Measurements from ENCODE around the gene C9orf78.

Gene C9orf78

GRCh38 chr9:129879103-129879699, 44.1 kb upstream of the C9orf78 start:
- no peak for DNase-seq (ENCODE audit: low read depth)
- H3K4me3 ChIP-seq (replicated peaks; ENCODE audit: low read depth, low read length), result no peak overlapping the region
- TF ChIP-seq CTCF (IDR thresholded peaks at IDR 0.05; ENCODE audit: low read length, missing control alignments), result no peak

GRCh38 chr9:129878291-129878690, 43.2 kb upstream of the C9orf78 start:
- no peak for DNase-seq (ENCODE audit: low read depth)
- no peak for TF ChIP-seq CTCF (IDR thresholded peaks at IDR 0.05; ENCODE audit: low read length, missing control alignments)

GRCh38 chr9:129876815-129877214, 41.7 kb upstream of the C9orf78 start:
- no peak for DNase-seq (ENCODE audit: low read depth)
- H3K4me3 ChIP-seq (replicated peaks; ENCODE audit: low read depth, low read length), result no peak overlapping the region
- no peak for TF ChIP-seq CTCF (IDR thresholded peaks at IDR 0.05; ENCODE audit: low read length, missing control alignments)

More at GRCh38 chr9:129878291-129878690, 43.2 kb upstream of the C9orf78 start:
- H3K4me3 ChIP-seq (replicated peaks; ENCODE audit: low read depth, low read length), result no peak overlapping the region

GRCh38 chr9:129875687-129876395, 40.8 kb upstream of the C9orf78 start:
- no peak for DNase-seq (ENCODE audit: low read depth)
- H3K4me3 ChIP-seq (replicated peaks; ENCODE audit: low read depth, low read length), result no peak overlapping the region
- no peak for TF ChIP-seq CTCF (IDR thresholded peaks at IDR 0.05; ENCODE audit: low read length, missing control alignments)

DNA sequence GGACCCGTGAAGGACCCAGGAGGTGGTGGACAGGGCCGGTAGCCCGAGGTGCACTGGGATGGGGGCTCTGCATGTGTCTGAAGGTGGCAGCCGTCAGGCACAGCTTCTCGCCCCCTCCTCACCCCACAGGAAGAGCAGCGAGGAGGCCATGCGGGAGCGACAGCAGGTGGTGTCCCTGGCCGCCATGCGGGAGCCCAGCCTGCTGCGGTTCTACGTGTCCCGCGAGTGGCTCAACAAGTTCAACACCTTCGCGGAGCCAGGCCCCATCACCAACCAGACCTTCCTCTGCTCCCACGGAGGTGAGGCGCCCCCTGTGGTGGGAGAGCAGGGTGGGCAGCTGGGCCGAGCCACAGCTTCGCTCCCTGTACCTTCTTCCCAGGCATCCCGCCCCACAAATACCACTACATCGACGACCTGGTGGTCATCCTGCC, 40.1 kb upstream of the C9orf78 start:
- DNase-seq (ENCODE audit: low read depth), result no peak
- no peak overlapping the region for H3K4me3 ChIP-seq (replicated peaks; ENCODE audit: low read depth, low read length)

GRCh38 chr9:129874261-129875101, 39.4 kb upstream of the C9orf78 start:
- TF ChIP-seq CTCF (IDR thresholded peaks at IDR 0.05; ENCODE audit: low read length, missing control alignments), result no peak
- no peak for DNase-seq (ENCODE audit: low read depth)
- no peak overlapping the region for H3K4me3 ChIP-seq (replicated peaks; ENCODE audit: low read depth, low read length)

More for the DNA sequence above, 40.1 kb upstream of the C9orf78 start:
- peak; percentile 11 for TF ChIP-seq CTCF (IDR thresholded peaks at IDR 0.05; ENCODE audit: low read length, missing control alignments)

Measured in fibroblast of pulmonary artery (primary cell).